Activated T-cell treated with anti-CD3 and anti-CD28 coated beads, Interleukin-2, amount 50 U/mL, for 1 hour (primary cell): ENCODE measurements around the gene PIK3IP1.
A peak's percentile ranks its signal among the peaks of the same experiment; 100 is the strongest.

ENCODE experiments used
- DNase-seq: peaks from one replicate; pipeline ENCODE4 v3.0.0-alpha.2; 2020

The PIK3IP1 gene

GRCh38 chr22:31278151-31278621 lies 14.1 kb downstream of the PIK3IP1 start:
- no peak for DNase-seq

- DNase-seq, result no peak
Observed at GRCh38 chr22:31277741-31278140, 14.5 kb downstream of the PIK3IP1 start.

GRCh38 chr22:31276426-31277167 lies 15.7 kb downstream of the PIK3IP1 start:
- no peak for DNase-seq

GRCh38 chr22:31275576-31275975 lies 16.7 kb downstream of the PIK3IP1 start:
- DNase-seq, result no peak

- no peak for DNase-seq
Observed at GRCh38 chr22:31275018-31275417, 17.3 kb downstream of the PIK3IP1 start.

GRCh38 chr22:31274017-31274416 lies 18.3 kb downstream of the PIK3IP1 start:
- no peak for DNase-seq

- DNase-seq, result peak; percentile 54
Observed at GRCh38 chr22:31272522-31273446, 19.5 kb downstream of the PIK3IP1 start.

- DNase-seq, result no peak
Observed at GRCh38 chr22:31271485-31271884, 20.8 kb downstream of the PIK3IP1 start.

GRCh38 chr22:31271026-31271425 lies 21.3 kb downstream of the PIK3IP1 start:
- no peak for DNase-seq

- no peak for DNase-seq
Observed at GRCh38 chr22:31269892-31270579, 22.3 kb downstream of the PIK3IP1 start.

GRCh38 chr22:31268281-31268680 lies 24.0 kb downstream of the PIK3IP1 start:
- no peak for DNase-seq

GRCh38 chr22:31263896-31264640 lies 28.2 kb downstream of the PIK3IP1 start:
- DNase-seq, result no peak

GRCh38 chr22:31262312-31263133 lies 29.8 kb downstream of the PIK3IP1 start:
- no peak for DNase-seq

GRCh38 chr22:31260474-31260856 lies 31.8 kb downstream of the PIK3IP1 start:
- no peak for DNase-seq

GRCh38 chr22:31259798-31260473 lies 32.4 kb downstream of the PIK3IP1 start:
- DNase-seq, result no peak

GRCh38 chr22:31253949-31254348 lies 38.3 kb downstream of the PIK3IP1 start:
- no peak for DNase-seq

- no peak for DNase-seq
Observed at GRCh38 chr22:31250740-31251600, 41.3 kb downstream of the PIK3IP1 start.

- no peak for DNase-seq
Observed at GRCh38 chr22:31248965-31249958, 43.0 kb downstream of the PIK3IP1 start.
